GM12878 (cell line): ENCODE data around the gene PLA2G2E. TPM values are rescaled to one million over a fixed set of nuclear protein-coding genes. Genes with fewer than 3 reads are reported as not detected.

Experiments used
- CHD2 ChIP-seq: IDR thresholded peaks from 2 replicates; pipeline ENCODE4 v1.6.1; 2011; ENCODE audit warnings: low read depth, low read length, improper control_type of control experiment, borderline replicate concordance
- E2F8 ChIP-seq: fragments of 450-650 bp; IDR thresholded peaks from 2 replicates; pipeline ENCODE4 v1.6.1; 2018; ENCODE audit warnings: mild to moderate bottlenecking, low read depth, moderate library complexity; ENCODE audit not compliant: partially characterized antibody
- E4F1 ChIP-seq: fragments of 450-650 bp; IDR thresholded peaks from 2 replicates; pipeline ENCODE4 v1.6.1; 2018; ENCODE audit warnings: borderline replicate concordance, mild to moderate bottlenecking; ENCODE audit not compliant: partially characterized antibody
- KDM1A ChIP-seq: fragments of 200-600 bp; sonication (generic); IDR thresholded peaks from 2 replicates; pipeline ENCODE4 v1.6.1; 2016; ENCODE audit warnings: borderline replicate concordance
- MEF2B ChIP-seq: fragments of 450-650 bp; IDR thresholded peaks from 2 replicates; pipeline ENCODE4 v1.6.1; 2018; ENCODE audit warnings: mild to moderate bottlenecking, moderate library complexity; ENCODE audit not compliant: partially characterized antibody, poor library complexity, severe bottlenecking
- RUNX3 ChIP-seq: IDR thresholded peaks from 2 replicates; pipeline ENCODE4 v1.6.1; 2012; ENCODE audit warnings: low read length, inconsistent platforms
- SIN3A ChIP-seq: IDR thresholded peaks from 2 replicates; pipeline ENCODE4 v1.6.1; 2012; ENCODE audit warnings: low read depth, low read length, improper control_type of control experiment
- ZBTB40 ChIP-seq: fragments of 450-650 bp; IDR thresholded peaks from 2 replicates; pipeline ENCODE4 v1.6.1; 2016; ENCODE audit warnings: mild to moderate bottlenecking, moderate library complexity, borderline replicate concordance
- polyA plus RNA-seq, 11 experiments: library from polyadenylated mRNA; depleted of rRNA in 4 of 11; unstranded in 6 of 11; stranded (reverse) in 5 of 11; fragments of >200 nt; fragmentation: Nextera tagmentation in 4 of 11; fragmentation: Illumina TruSeq in 1 of 11; extraction: Ambion mirVana in 4 of 11; extraction: Trizol in 1 of 11; gene quantifications; 1 replicate in 1 of 11; 2 replicates in 10 of 11; pipeline versions ENCODE4 v1.2.1 to v1.2.3, GENCODE V29; 2011 to 2016; ENCODE audit warnings: inconsistent platforms in 2 of 11, missing spikeins in 2 of 11, low read depth in 1 of 11
- total RNA-seq, 4 experiments: library from RNA; depleted of rRNA in 3 of 4; stranded (reverse); fragments of >200 nt in 3 of 4; fragmentation: Illumina TruSeq in 1 of 4; extraction: Trizol in 1 of 4; gene quantifications; 2 replicates each; pipeline versions ENCODE4 v1.2.1 to v1.2.3, GENCODE V29; 2013 to 2021

Gene PLA2G2E
- total and polyA plus RNA-seq, 10 of the 15 experiments (the other 5 are each of a cell fraction or from before 2014, with no cell fraction given), result not detected

- no peak for TF ChIP-seq E2F8
- no peak for TF ChIP-seq SIN3A
- TF ChIP-seq CHD2, result no peak
- TF ChIP-seq E4F1, result no peak
- TF ChIP-seq MEF2B, result no peak
- TF ChIP-seq KDM1A, result no peak
- no peak for TF ChIP-seq ZBTB40
- TF ChIP-seq RUNX3, result no peak
- TF ChIP-seq, all 136 proteins: peak for 0
Measured at GRCh38 chr1:19964542-19964941, 41.1 kb upstream of the PLA2G2E start (continued).
